Neural progenitor cell (in vitro differentiated cells): Measurements from ENCODE around the gene ALDH3B1. TPM values are rescaled to one million over a fixed set of nuclear protein-coding genes. Genes with fewer than 3 reads are reported as not detected.

Source experiments
- DNase-seq: peaks from one replicate; pipeline ENCODE4 v3.0.0-alpha.2; 2016; ENCODE audit warnings: low spot score
- H2AFZ ChIP-seq: fragments of 200-600 bp; sonication (generic); replicated peaks from 2 replicates; pipeline ENCODE4 v1.6.1; 2016; ENCODE audit warnings: antibody characterized with exemption
- H3F3A ChIP-seq: fragments of 200-600 bp; sonication (generic); 2 replicates; pipeline ENCODE4 v1.6.1; 2016; ENCODE audit warnings: antibody characterized with exemption, low read depth
- H3K27ac ChIP-seq: fragments of 200-600 bp; sonication (generic); 2 replicates; pipeline ENCODE4 v1.5.1; 2016; ENCODE audit warnings: mild to moderate bottlenecking
- H3K27me3 ChIP-seq: fragments of 200-600 bp; sonication (generic); 2 replicates; pipeline ENCODE4 v1.6.1; 2016; ENCODE audit warnings: mild to moderate bottlenecking, moderate library complexity
- H3K36me3 ChIP-seq: fragments of 200-600 bp; sonication (generic); 2 replicates; pipeline ENCODE4 v1.5.1; 2016
- H3K4me1 ChIP-seq: fragments of 200-600 bp; sonication (generic); 2 replicates; pipeline ENCODE4 v1.6.1; 2016; ENCODE audit warnings: mixed run types
- H3K4me2 ChIP-seq: fragments of 200-600 bp; sonication (generic); 2 replicates; pipeline ENCODE4 v1.6.1; 2016
- H3K4me3 ChIP-seq: fragments of 200-600 bp; sonication (generic); 2 replicates; pipeline ENCODE4 v1.5.1; 2016
- H3K79me2 ChIP-seq: fragments of 200-600 bp; sonication (generic); 2 replicates; pipeline ENCODE4 v1.6.1; 2016; ENCODE audit warnings: low read depth
- H3K9ac ChIP-seq: fragments of 200-600 bp; sonication (generic); 2 replicates; pipeline ENCODE4 v1.6.1; 2016
- H3K9me3 ChIP-seq: fragments of 200-600 bp; sonication (generic); 2 replicates; pipeline ENCODE4 v1.5.1; 2016; ENCODE audit warnings: low read depth
- H4K20me1 ChIP-seq: fragments of 200-600 bp; sonication (generic); 2 replicates; pipeline ENCODE4 v1.6.1; 2016; ENCODE audit warnings: low read depth
- H3K27ac Mint-ChIP-seq: 3 replicates; pipeline ENCODE4 v1.8.0; 2021; ENCODE audit warnings: mixed read lengths
- H3K27me3 Mint-ChIP-seq: 2 replicates; pipeline ENCODE4 v1.8.0; 2022; ENCODE audit warnings: low read depth, mild to moderate bottlenecking, inconsistent platforms, moderate library complexity, mixed read lengths; ENCODE audit not compliant: insufficient read depth
- H3K36me3 Mint-ChIP-seq: 3 replicates; pipeline ENCODE4 v1.8.0; 2021; ENCODE audit warnings: mixed read lengths
- H3K4me1 Mint-ChIP-seq: 3 replicates; pipeline ENCODE4 v1.8.0; 2021; ENCODE audit warnings: mixed read lengths
- H3K4me3 Mint-ChIP-seq: 3 replicates; pipeline ENCODE4 v1.8.0; 2021; ENCODE audit warnings: mild to moderate bottlenecking, moderate library complexity, mixed read lengths
- H3K9me3 Mint-ChIP-seq: 3 replicates; pipeline ENCODE4 v1.8.0; 2020; ENCODE audit warnings: mixed read lengths
- CTCF ChIP-seq: fragments of 200-600 bp; sonication (generic); IDR thresholded peaks from 2 replicates; pipeline ENCODE4 v1.5.1; 2017; ENCODE audit warnings: antibody characterized with exemption, mild to moderate bottlenecking
- EZH2 ChIP-seq: fragments of 200-600 bp; sonication (generic); IDR thresholded peaks from 2 replicates; pipeline ENCODE4 v1.6.1; 2017; ENCODE audit warnings: antibody characterized with exemption, mild to moderate bottlenecking, moderate library complexity
- EZH2phosphoT487 ChIP-seq: fragments of 200-600 bp; sonication (generic); IDR thresholded peaks from 2 replicates; pipeline ENCODE4 v1.6.1; 2017; ENCODE audit warnings: antibody characterized with exemption
- total RNA-seq: library from RNA; depleted of rRNA; stranded (reverse); fragments of >200 nt; gene quantifications from 2 replicates; pipeline ENCODE4 v1.2.3, GENCODE V29; 2015; ENCODE audit warnings: low replicate concordance

Gene ALDH3B1
- total RNA-seq, 1 donor from 2014 or later = not detected

DNA sequence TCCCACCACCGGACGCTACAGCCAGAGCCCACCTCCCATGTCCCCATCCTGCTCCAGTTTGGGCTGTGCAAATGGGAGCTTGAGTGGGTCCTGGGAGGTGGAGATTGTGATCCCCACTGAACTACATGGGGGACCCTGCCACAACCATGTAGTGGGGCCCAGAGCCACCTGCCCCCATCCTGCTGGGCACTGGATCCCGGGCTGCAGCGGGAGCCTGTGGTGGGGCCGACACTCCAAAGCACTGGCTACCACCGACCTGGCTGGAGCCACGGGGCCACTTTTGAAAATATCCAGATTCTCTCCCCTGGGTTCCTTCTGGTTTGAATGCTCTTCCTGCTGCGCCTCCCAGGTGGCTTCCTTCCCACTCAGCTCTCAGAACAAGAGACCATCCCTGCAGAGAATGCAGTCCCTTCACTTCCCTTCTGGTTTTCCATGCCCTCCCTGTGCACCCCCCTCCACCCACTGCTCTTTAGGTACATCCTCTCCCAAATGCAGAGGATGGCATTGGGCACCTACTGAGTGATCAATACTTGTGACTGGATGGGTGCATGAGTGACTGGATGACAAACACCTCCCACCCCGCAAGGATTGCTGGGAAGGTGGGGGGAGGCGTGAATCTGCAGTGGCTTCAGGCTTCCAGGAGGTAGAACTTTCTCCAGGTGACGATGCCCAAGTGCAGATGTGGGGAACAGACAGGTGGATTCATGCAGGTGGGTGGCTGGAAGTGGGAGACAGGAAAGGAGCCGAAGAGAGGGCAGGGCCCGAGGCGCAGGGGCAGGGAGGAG lies 5.4 kb upstream of the ALDH3B1 start:
- Mint-ChIP-seq H3K4me3 (peak overlapping the region; percentile 87), H3K27me3 (peaks cover 21% of the 10 kb centered on the region), H3K36me3 (no peaks in the 10 kb centered on the region), H3K27ac (no peak overlapping the region), H3K9me3 (no peaks in the 10 kb centered on the region), H3K4me1 (peaks cover 31% of the 10 kb centered on the region)
- peaks cover 12% of the 10 kb centered on the region for H3F3A ChIP-seq
- H3K79me2 ChIP-seq = no peaks in the 10 kb centered on the region
- H3K9ac ChIP-seq = no peak overlapping the region
- H3K27me3 ChIP-seq = peaks cover 29% of the 10 kb centered on the region
- no peaks in the 10 kb centered on the region for H3K9me3 ChIP-seq
- H3K4me3 ChIP-seq = no peak overlapping the region
- DNase-seq = no peak
- H3K4me2 ChIP-seq = no peak overlapping the region
- no peak overlapping the region for H3K27ac ChIP-seq
- H2AFZ ChIP-seq = no peak overlapping the region
- H4K20me1 ChIP-seq = peaks cover 7% of the 10 kb centered on the region
- TF ChIP-seq EZH2 (no peak), CTCF (no peak), EZH2phosphoT487 (no peak)
- H3K4me1 ChIP-seq = no peaks in the 10 kb centered on the region
- no peaks in the 10 kb centered on the region for H3K36me3 ChIP-seq

- Histone ChIP-seq H3K9ac (no peak overlapping the region), H3K79me2 (no peaks in the 10 kb centered on the region), H3K9me3 (no peaks in the 10 kb centered on the region), H3K27ac (no peak overlapping the region), H3F3A (peaks cover 17% of the 10 kb centered on the region), H3K36me3 (no peaks in the 10 kb centered on the region), H4K20me1 (peaks cover 7% of the 10 kb centered on the region), H3K27me3 (peaks cover 29% of the 10 kb centered on the region), H3K4me1 (peaks cover 14% of the 10 kb centered on the region), H2AFZ (no peak overlapping the region), H3K4me3 (no peak overlapping the region), H3K4me2 (no peak overlapping the region)
- Mint-ChIP-seq H3K36me3 (no peaks in the 10 kb centered on the region), H3K9me3 (no peaks in the 10 kb centered on the region), H3K4me3 (no peak overlapping the region), H3K27ac (no peak overlapping the region), H3K27me3 (peaks cover 23% of the 10 kb centered on the region), H3K4me1 (peaks cover 44% of the 10 kb centered on the region)
- no peak for TF ChIP-seq CTCF
- no peak for DNase-seq
Observed at GRCh38 chr11:68006606-68007166, 3.4 kb upstream of the ALDH3B1 start.

DNA sequence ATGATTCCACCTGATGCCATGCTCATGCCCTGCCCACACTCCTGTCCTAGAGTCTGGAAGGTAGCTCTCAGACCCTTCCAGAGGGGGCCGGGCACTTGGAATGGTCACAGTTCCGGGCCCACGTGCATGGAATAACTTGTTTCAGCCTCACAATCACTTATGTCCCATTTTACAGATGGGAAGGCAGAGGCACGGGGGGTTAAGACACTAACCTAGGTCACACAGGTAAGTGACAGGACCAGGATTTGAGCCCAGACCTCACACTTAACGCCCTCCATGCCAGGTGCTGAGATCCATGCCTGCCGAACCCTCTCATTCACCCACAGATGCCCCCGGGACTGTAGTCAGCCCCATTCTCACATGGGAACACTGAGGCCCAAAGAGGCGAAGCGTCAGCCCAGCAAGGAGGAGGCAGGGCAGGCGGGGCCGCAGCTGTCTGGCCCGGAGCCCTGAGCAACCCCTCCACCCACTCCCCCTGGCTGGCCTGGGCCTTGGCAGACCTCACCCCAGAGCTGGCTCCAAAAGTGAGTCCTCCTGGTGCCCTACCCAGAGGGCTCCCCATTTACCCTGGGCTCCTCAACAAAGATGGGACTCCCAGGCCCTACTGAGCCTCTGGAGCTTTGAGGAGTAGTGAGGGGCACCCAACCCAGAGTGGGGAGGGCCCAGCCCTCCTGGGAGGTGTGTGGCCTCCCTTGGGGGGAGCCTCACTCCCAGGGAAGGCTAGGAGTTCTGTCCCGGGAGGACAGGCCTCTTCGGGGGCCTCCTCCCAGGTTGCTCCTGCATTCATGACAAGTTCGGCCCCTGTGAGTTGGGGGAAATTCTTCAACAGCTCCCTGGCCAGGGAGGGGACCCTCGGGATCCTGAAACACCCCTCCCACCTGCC lies 2.4 kb upstream of the ALDH3B1 start:
- Histone ChIP-seq H3K4me1 (peaks cover 14% of the 10 kb centered on the region), H3K4me2 (no peak overlapping the region), H3K4me3 (no peak overlapping the region), H3K9me3 (no peaks in the 10 kb centered on the region), H4K20me1 (peaks cover 2% of the 10 kb centered on the region), H3K36me3 (no peaks in the 10 kb centered on the region), H3K9ac (no peak overlapping the region), H3K27ac (no peak overlapping the region), H3K79me2 (no peaks in the 10 kb centered on the region), H2AFZ (no peak overlapping the region), H3F3A (peaks cover 11% of the 10 kb centered on the region), H3K27me3 (peaks cover 24% of the 10 kb centered on the region)
- TF ChIP-seq CTCF (no peak), EZH2phosphoT487 (no peak), EZH2 (no peak)
- Mint-ChIP-seq H3K27me3 (peaks cover 20% of the 10 kb centered on the region), H3K36me3 (no peaks in the 10 kb centered on the region), H3K4me3 (no peak overlapping the region), H3K9me3 (no peaks in the 10 kb centered on the region), H3K4me1 (peaks cover 46% of the 10 kb centered on the region), H3K27ac (no peak overlapping the region)
- no peak for DNase-seq
